Lower lobe of right lung (tissue), 2 donors: ENCODE measurements around the gene NFE2L1. TPM values are rescaled to one million over a fixed set of nuclear protein-coding genes. Genes with fewer than 3 reads are reported as not detected.
"Not testable (repeated sequence)": the region's sequence is repeated elsewhere in the genome, so short reads cannot be mapped to it uniquely, and the experiment has no call there.

ENCODE experiments used
- ATAC-seq, 2 donors: fragments of 200-7000 bp; cut with Tn5 transposase; one replicate each; pipeline ENCODE4 v1.9.1; 2020 to 2022; ENCODE audit warnings: mild to moderate bottlenecking in 2 of 2, moderate library complexity in 2 of 2
- DNase-seq: peaks from one replicate; pipeline ENCODE4 v3.0.0-alpha.2; 2020
- H3K27ac ChIP-seq: fragments of 200-600 bp; one replicate; pipeline ENCODE4 v1.8.0; 2022
- H3K27me3 ChIP-seq: fragments of 200-600 bp; one replicate; pipeline ENCODE4 v1.8.0; 2022; ENCODE audit warnings: low read depth
- H3K36me3 ChIP-seq: fragments of 200-600 bp; one replicate; pipeline ENCODE4 v1.8.0; 2022; ENCODE audit warnings: mild to moderate bottlenecking
- H3K4me1 ChIP-seq: fragments of 200-600 bp; one replicate; pipeline ENCODE4 v1.8.0; 2022
- H3K4me3 ChIP-seq: fragments of 200-600 bp; one replicate; pipeline ENCODE4 v1.8.0; 2022; ENCODE audit warnings: mild to moderate bottlenecking
- H3K9me3 ChIP-seq: fragments of 200-600 bp; one replicate; pipeline ENCODE4 v1.8.0; 2022
- CTCF ChIP-seq: fragments of 200-600 bp; IDR thresholded peaks from one replicate; pipeline ENCODE4 v1.8.0; 2022; ENCODE audit warnings: antibody characterized with exemption, mild to moderate bottlenecking
- intact Hi-C: fragments of 100-400 bp; cut with DNase I; formaldehyde crosslinking; loops from one replicate; pipeline ENCODE4 v1.11.0; 2022
- total RNA-seq: library from RNA; stranded (reverse); fragmentation: NEBNext Ultra II Directional; extraction: Animal tissue kit (Norgen Biotek cat#: 25700); gene quantifications from one replicate; pipeline ENCODE4 v1.2.1, GENCODE V29; 2021
- donor health status: DM: no; HTN: yes; CAD: no; lungs with severe emphysema.

NFE2L1 gene
- total RNA-seq, 1 donor from 2014 or later, result 162 TPM

- ATAC-seq (no peak), DNase-seq (no peak)
- Histone ChIP-seq H3K9me3 (no peaks in the 10 kb centered on the region), H3K4me3 (no peak overlapping the region), H3K27ac (no peak overlapping the region), H3K36me3 (peaks cover 96% of the 10 kb centered on the region), H3K4me1 (peaks cover 5% of the 10 kb centered on the region), H3K27me3 (no peaks in the 10 kb centered on the region)
- intact Hi-C loops, result no loop called here
- TF ChIP-seq CTCF, result no peak
These were observed 18.5 kb downstream of the NFE2L1 start for GRCh38 chr17:48066656-48067055.

- DNase-seq (no peak), ATAC-seq (no peak)
- peaks cover 96% of the 10 kb centered on the region for H3K36me3 ChIP-seq
- intact Hi-C loops, result no loop called here
- TF ChIP-seq CTCF, result no peak
- H3K4me3 ChIP-seq, result no peak overlapping the region
- no peaks in the 10 kb centered on the region for H3K27me3 ChIP-seq
- H3K9me3 ChIP-seq, result no peaks in the 10 kb centered on the region
- no peak overlapping the region for H3K27ac ChIP-seq
- peaks cover 5% of the 10 kb centered on the region for H3K4me1 ChIP-seq
These were observed 19.1 kb downstream of the NFE2L1 start for GRCh38 chr17:48067245-48067644.

GRCh38 chr17:48067808-48068207, 19.6 kb downstream of the NFE2L1 start:
- H3K9me3 ChIP-seq, intact Hi-C loops, DNase-seq, H3K4me3 ChIP-seq, H3K27me3 ChIP-seq, ATAC-seq, H3K4me1 ChIP-seq, H3K27ac ChIP-seq: not testable (repeated sequence)
- peaks cover 93% of the 10 kb centered on the region for H3K36me3 ChIP-seq

GRCh38 chr17:48068491-48068961, 20.4 kb downstream of the NFE2L1 start:
- no peak overlapping the region for H3K4me3 ChIP-seq
- peaks cover 93% of the 10 kb centered on the region for H3K36me3 ChIP-seq
- H3K9me3 ChIP-seq, result no peaks in the 10 kb centered on the region
- intact Hi-C loops, result no loop called here
- H3K4me1 ChIP-seq, result peaks cover 5% of the 10 kb centered on the region
- no peaks in the 10 kb centered on the region for H3K27me3 ChIP-seq
- DNase-seq (no peak), ATAC-seq (no peak)
- TF ChIP-seq CTCF, result peak; percentile 9
- no peak overlapping the region for H3K27ac ChIP-seq

GRCh38 chr17:48070195-48070594, 22.0 kb downstream of the NFE2L1 start:
- Histone ChIP-seq H3K36me3 (peaks cover 85% of the 10 kb centered on the region), H3K27me3 (no peaks in the 10 kb centered on the region), H3K9me3 (no peaks in the 10 kb centered on the region), H3K4me3 (no peak overlapping the region), H3K27ac (no peak overlapping the region), H3K4me1 (peaks cover 5% of the 10 kb centered on the region)
- TF ChIP-seq CTCF, result no peak
- intact Hi-C loops, result loop anchor here (5.0 kb wide), 1 partner anchor 43 kb away; no protein-coding TSS in a partner anchor
- ATAC-seq (no peak), DNase-seq (no peak)

GRCh38 chr17:48071654-48072053, 23.5 kb downstream of the NFE2L1 start:
- Histone ChIP-seq H3K27me3 (no peaks in the 10 kb centered on the region), H3K4me1 (no peaks in the 10 kb centered on the region), H3K36me3 (peaks cover 85% of the 10 kb centered on the region), H3K9me3 (no peaks in the 10 kb centered on the region), H3K4me3 (no peak overlapping the region), H3K27ac (no peak overlapping the region)
- TF ChIP-seq CTCF, result no peak
- intact Hi-C loops, result loop anchor here (5.0 kb wide), 1 partner anchor 44 kb away; no protein-coding TSS in a partner anchor
- ATAC-seq, result no peak
- no peak for DNase-seq

- not testable (repeated sequence) for H3K4me1 ChIP-seq, DNase-seq, H3K27me3 ChIP-seq, H3K4me3 ChIP-seq, ATAC-seq, H3K9me3 ChIP-seq, H3K27ac ChIP-seq
- intact Hi-C loops, result loop anchor here (5.0 kb wide), 1 partner anchor 46 kb away; no protein-coding TSS in a partner anchor
- peaks cover 76% of the 10 kb centered on the region for H3K36me3 ChIP-seq
These were observed 24.7 kb downstream of the NFE2L1 start for GRCh38 chr17:48072811-48073210.

GRCh38 chr17:48073566-48074094, 25.5 kb downstream of the NFE2L1 start:
- H3K27me3 ChIP-seq, H3K4me1 ChIP-seq, H3K9me3 ChIP-seq, H3K4me3 ChIP-seq, ATAC-seq, DNase-seq, H3K27ac ChIP-seq: not testable (repeated sequence)
- intact Hi-C loops, result loop anchor here (5.0 kb wide), 1 partner anchor 46 kb away; no protein-coding TSS in a partner anchor
- peaks cover 67% of the 10 kb centered on the region for H3K36me3 ChIP-seq
